22Rv1 (cell line): Measurements from ENCODE around the gene SLC10A1.

Experiments
- H3K27ac ChIP-seq: fragments of 450-650 bp; 2 replicates; pipeline ENCODE4 v1.5.1; 2017
- CTCF ChIP-seq: fragments of 450-650 bp; IDR thresholded peaks from 2 replicates; pipeline ENCODE4 v1.5.1; 2017; ENCODE audit warnings: mild to moderate bottlenecking
- ZFX ChIP-seq: fragments of 450-650 bp; IDR thresholded peaks from 2 replicates; pipeline ENCODE4 v1.6.1; 2017; ENCODE audit warnings: antibody characterized with exemption, borderline replicate concordance

The SLC10A1 gene

GRCh38 chr14:69760810-69761209, 36.2 kb downstream of the SLC10A1 start:
- no peak overlapping the region for H3K27ac ChIP-seq
- TF ChIP-seq CTCF (no peak), ZFX (no peak)

GRCh38 chr14:69756298-69756697, 40.7 kb downstream of the SLC10A1 start:
- no peak for TF ChIP-seq ZFX
- TF ChIP-seq CTCF = no peak
- no peak overlapping the region for H3K27ac ChIP-seq

GRCh38 chr14:69755784-69756183, 41.3 kb downstream of the SLC10A1 start:
- TF ChIP-seq ZFX (no peak), CTCF (no peak)

GRCh38 chr14:69755296-69755695, 41.7 kb downstream of the SLC10A1 start:
- H3K27ac ChIP-seq = no peak overlapping the region
- TF ChIP-seq ZFX (no peak), CTCF (no peak)

More at GRCh38 chr14:69755784-69756183, 41.3 kb downstream of the SLC10A1 start:
- H3K27ac ChIP-seq = no peak overlapping the region

- H3K27ac ChIP-seq = no peak overlapping the region
- TF ChIP-seq ZFX (no peak), CTCF (no peak)
Measured at GRCh38 chr14:69754487-69754886, 42.6 kb downstream of the SLC10A1 start.

- no peak overlapping the region for H3K27ac ChIP-seq
- TF ChIP-seq CTCF (no peak), ZFX (no peak)
Measured at GRCh38 chr14:69753860-69754259, 43.2 kb downstream of the SLC10A1 start.

- H3K27ac ChIP-seq = no peak overlapping the region
- TF ChIP-seq CTCF (no peak), ZFX (no peak)
Measured at GRCh38 chr14:69752773-69753172, 44.3 kb downstream of the SLC10A1 start.
